ENCODE data around the gene MUC5B.

MUC5B gene

GRCh38 chr11:1305063-1305495 lies 82.2 kb downstream of the MUC5B start:
- DNase-seq (ENCODE audit: low read depth, low spot score) = no peak
- no peak for TF ChIP-seq CTCF (IDR thresholded peaks at IDR 0.05; ENCODE audit: low read depth, low read length)
- H3K4me3 ChIP-seq (ENCODE audit: low read depth, low read length) = no peak overlapping the region
- in situ Hi-C loops (cut with HindIII; ENCODE audit: low sequenced_read_pairs) = no loop called here

- no peak overlapping the region for H3K4me3 ChIP-seq (ENCODE audit: low read depth, low read length)
- TF ChIP-seq CTCF (IDR thresholded peaks at IDR 0.05; ENCODE audit: low read depth, low read length) = no peak
- in situ Hi-C loops (cut with HindIII; ENCODE audit: low sequenced_read_pairs) = no loop called here
- no peak for DNase-seq (ENCODE audit: low read depth, low spot score)
These were observed 82.7 kb downstream of the MUC5B start for GRCh38 chr11:1305501-1306056.

- no peak for TF ChIP-seq CTCF (IDR thresholded peaks at IDR 0.05; ENCODE audit: low read depth, low read length)
- in situ Hi-C loops (cut with HindIII; ENCODE audit: low sequenced_read_pairs) = no loop called here
- H3K4me3 ChIP-seq (ENCODE audit: low read depth, low read length) = no peak overlapping the region
- no peak for DNase-seq (ENCODE audit: low read depth, low spot score)
These were observed 83.6 kb downstream of the MUC5B start for GRCh38 chr11:1306186-1307162.

GRCh38 chr11:1307163-1307870 lies 84.5 kb downstream of the MUC5B start:
- H3K4me3 ChIP-seq (ENCODE audit: low read depth, low read length) = no peak overlapping the region
- no peak for DNase-seq (ENCODE audit: low read depth, low spot score)
- in situ Hi-C loops (cut with HindIII; ENCODE audit: low sequenced_read_pairs) = no loop called here
- TF ChIP-seq CTCF (IDR thresholded peaks at IDR 0.05; ENCODE audit: low read depth, low read length) = no peak

- DNase-seq (ENCODE audit: low read depth, low spot score) = peak; percentile 14
- peak overlapping the region; percentile 65 for H3K4me3 ChIP-seq (ENCODE audit: low read depth, low read length)
- in situ Hi-C loops (cut with HindIII; ENCODE audit: low sequenced_read_pairs) = no loop called here
- no peak for TF ChIP-seq CTCF (IDR thresholded peaks at IDR 0.05; ENCODE audit: low read depth, low read length)
These were observed 85.3 kb downstream of the MUC5B start for GRCh38 chr11:1307998-1308742.
